Vagina (tissue), 2 donors: ENCODE data around the gene OMA1.

Experiments used
- POLR2A ChIP-seq, 2 donors: fragments of 450-650 bp; IDR thresholded peaks; one replicate each; pipeline ENCODE4 v1.6.1; 2017; ENCODE audit warnings: antibody characterized with exemption in 2 of 2, mild to moderate bottlenecking in 2 of 2, moderate library complexity in 2 of 2
- POLR2AphosphoS5 ChIP-seq, 2 donors: sonication (generic); formaldehyde crosslinking; IDR thresholded peaks; one replicate each; pipeline ENCODE4 v1.9.0; 2017; ENCODE audit warnings: antibody characterized with exemption in 2 of 2, mild to moderate bottlenecking in 2 of 2, low read depth in 1 of 2; ENCODE audit not compliant: insufficient read depth in 1 of 2
- TF ChIP-seq, protein P1 (sequence below), 3 experiments: fragments of 450-650 bp in 2 of 3; fragments of 200-600 bp in 1 of 3; sonication (generic) in 1 of 3; IDR thresholded peaks; one replicate each; pipeline ENCODE4 v1.5.1; 2017 to 2019; ENCODE audit warnings: antibody characterized with exemption in 3 of 3, mild to moderate bottlenecking in 2 of 3, moderate library complexity in 2 of 3

DNA sequence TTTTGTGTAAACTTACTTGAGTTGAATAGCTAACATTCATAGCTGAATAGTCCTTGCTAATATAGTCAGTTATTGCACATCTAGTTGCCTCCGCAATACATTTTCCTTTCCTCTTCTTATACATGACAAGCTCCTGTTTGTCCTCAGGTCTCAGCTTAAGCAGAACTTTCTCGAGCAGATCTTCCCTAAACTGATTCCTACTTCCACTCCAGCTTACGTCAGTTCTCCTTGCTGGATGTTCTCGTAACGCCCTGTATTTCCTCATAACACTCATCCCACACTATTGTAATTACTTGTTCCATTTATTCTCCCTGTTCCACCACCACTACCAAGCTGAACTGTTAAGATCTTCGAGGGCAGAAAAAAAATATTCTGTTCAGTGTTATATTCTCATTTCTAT is 15.1 kb upstream of the OMA1 start:
- TF ChIP-seq, protein P1, sequence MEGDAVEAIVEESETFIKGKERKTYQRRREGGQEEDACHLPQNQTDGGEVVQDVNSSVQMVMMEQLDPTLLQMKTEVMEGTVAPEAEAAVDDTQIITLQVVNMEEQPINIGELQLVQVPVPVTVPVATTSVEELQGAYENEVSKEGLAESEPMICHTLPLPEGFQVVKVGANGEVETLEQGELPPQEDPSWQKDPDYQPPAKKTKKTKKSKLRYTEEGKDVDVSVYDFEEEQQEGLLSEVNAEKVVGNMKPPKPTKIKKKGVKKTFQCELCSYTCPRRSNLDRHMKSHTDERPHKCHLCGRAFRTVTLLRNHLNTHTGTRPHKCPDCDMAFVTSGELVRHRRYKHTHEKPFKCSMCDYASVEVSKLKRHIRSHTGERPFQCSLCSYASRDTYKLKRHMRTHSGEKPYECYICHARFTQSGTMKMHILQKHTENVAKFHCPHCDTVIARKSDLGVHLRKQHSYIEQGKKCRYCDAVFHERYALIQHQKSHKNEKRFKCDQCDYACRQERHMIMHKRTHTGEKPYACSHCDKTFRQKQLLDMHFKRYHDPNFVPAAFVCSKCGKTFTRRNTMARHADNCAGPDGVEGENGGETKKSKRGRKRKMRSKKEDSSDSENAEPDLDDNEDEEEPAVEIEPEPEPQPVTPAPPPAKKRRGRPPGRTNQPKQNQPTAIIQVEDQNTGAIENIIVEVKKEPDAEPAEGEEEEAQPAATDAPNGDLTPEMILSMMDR (IDR thresholded peaks at IDR 0.05), result no peak
- no peak for TF ChIP-seq POLR2A (IDR thresholded peaks at IDR 0.05)
- no peak for TF ChIP-seq POLR2AphosphoS5 (IDR thresholded peaks at IDR 0.05; ENCODE audit: insufficient read depth in 1 of 2, low read depth in 1 of 2)
